GM23338 (cell line): ENCODE results near the gene OGFOD2. TPM values are rescaled to one million over a fixed set of nuclear protein-coding genes. Genes with fewer than 3 reads are reported as not detected.

Source experiments
- ATAC-seq: fragments of 200-7000 bp; cut with Tn5 transposase; 3 replicates; pipeline ENCODE4 v1.9.1; 2020
- DNase-seq: peaks from one replicate; pipeline ENCODE4 v3.0.0-alpha.2; 2015; ENCODE audit warnings: low spot score
- H2AFZ ChIP-seq: fragments of 200-600 bp; sonication (generic); 2 replicates; pipeline ENCODE4 v1.8.0; 2016; ENCODE audit warnings: antibody characterized with exemption, mild to moderate bottlenecking, moderate library complexity
- H3F3A ChIP-seq: fragments of 200-600 bp; sonication (generic); replicated peaks from 2 replicates; pipeline ENCODE4 v1.8.0; 2017; ENCODE audit warnings: antibody characterized with exemption, mixed run types, low read depth
- H3K27ac ChIP-seq: fragments of 200-600 bp; sonication (generic); 2 replicates; pipeline ENCODE4 v1.6.1; 2016; ENCODE audit warnings: low read depth
- H3K27me3 ChIP-seq: fragments of 200-600 bp; sonication (generic); 2 replicates; pipeline ENCODE4 v1.8.0; 2016; ENCODE audit warnings: mild to moderate bottlenecking, mixed run types, moderate library complexity; ENCODE audit not compliant: insufficient read depth
- H3K36me3 ChIP-seq: fragments of 200-600 bp; sonication (generic); 2 replicates; pipeline ENCODE4 v1.8.0; 2016; ENCODE audit warnings: mild to moderate bottlenecking; ENCODE audit not compliant: insufficient read depth
- H3K4me1 ChIP-seq: fragments of 200-600 bp; sonication (generic); 2 replicates; pipeline ENCODE4 v1.8.0; 2016; ENCODE audit warnings: mild to moderate bottlenecking, moderate library complexity; ENCODE audit not compliant: insufficient read depth
- H3K4me2 ChIP-seq: fragments of 200-600 bp; sonication (generic); 2 replicates; pipeline ENCODE4 v1.7.1; 2017; ENCODE audit warnings: mixed run types
- H3K4me3 ChIP-seq: fragments of 200-600 bp; sonication (generic); 2 replicates; pipeline ENCODE4 v1.6.1; 2016; ENCODE audit warnings: mixed run types
- H3K79me2 ChIP-seq: fragments of 200-600 bp; sonication (generic); replicated peaks from 2 replicates; pipeline ENCODE4 v1.8.0; 2017; ENCODE audit warnings: mild to moderate bottlenecking; ENCODE audit not compliant: insufficient read depth
- H3K9me2 ChIP-seq: fragments of 200-600 bp; sonication (generic); 2 replicates; pipeline ENCODE4 v1.8.0; 2017; ENCODE audit not compliant: insufficient read depth
- H4K20me1 ChIP-seq: fragments of 200-600 bp; sonication (generic); replicated peaks from 2 replicates; pipeline ENCODE4 v1.8.0; 2017; ENCODE audit warnings: mild to moderate bottlenecking; ENCODE audit not compliant: insufficient read depth
- H3K27ac Mint-ChIP-seq: 2 replicates; pipeline ENCODE4 v1.8.0; 2020; ENCODE audit warnings: inconsistent platforms, mild to moderate bottlenecking, moderate library complexity, mixed read lengths
- H3K27me3 Mint-ChIP-seq: 3 replicates; pipeline ENCODE4 v1.8.0; 2022; ENCODE audit warnings: low read depth, mild to moderate bottlenecking, moderate library complexity, mixed read lengths, inconsistent platforms; ENCODE audit not compliant: insufficient read depth, poor library complexity
- H3K36me3 Mint-ChIP-seq: 3 replicates; pipeline ENCODE4 v1.8.0; 2021; ENCODE audit warnings: low read depth, mild to moderate bottlenecking, inconsistent platforms, moderate library complexity, mixed read lengths
- H3K4me1 Mint-ChIP-seq: 3 replicates; pipeline ENCODE4 v1.8.0; 2020; ENCODE audit warnings: mild to moderate bottlenecking, inconsistent platforms, mixed read lengths
- H3K4me3 Mint-ChIP-seq: 3 replicates; pipeline ENCODE4 v1.8.0; 2021; ENCODE audit warnings: moderate library complexity, mild to moderate bottlenecking, inconsistent platforms, mixed read lengths
- H3K9me3 Mint-ChIP-seq: 3 replicates; pipeline ENCODE4 v1.8.0; 2020; ENCODE audit warnings: moderate library complexity, mild to moderate bottlenecking, inconsistent platforms, mixed read lengths
- EZH2 ChIP-seq: fragments of 200-600 bp; sonication (generic); IDR thresholded peaks from one replicate; pipeline ENCODE4 v1.8.0; 2017; ENCODE audit warnings: antibody characterized with exemption, mild to moderate bottlenecking, low read depth; ENCODE audit not compliant: unreplicated experiment
- EZH2phosphoT487 ChIP-seq: fragments of 200-600 bp; sonication (generic); IDR thresholded peaks from one replicate; pipeline ENCODE4 v1.8.1; 2018; ENCODE audit warnings: antibody characterized with exemption; ENCODE audit not compliant: unreplicated experiment
- JUNB ChIP-seq: IDR thresholded peaks from one replicate; pipeline ENCODE4 v1.6.1; 2016; ENCODE audit warnings: antibody characterized with exemption; ENCODE audit not compliant: unreplicated experiment
- NANOG ChIP-seq: IDR thresholded peaks from 2 replicates; pipeline ENCODE4 v1.6.1; 2016; ENCODE audit warnings: antibody characterized with exemption, borderline replicate concordance
- POLR2AphosphoS5 ChIP-seq: IDR thresholded peaks from 2 replicates; pipeline ENCODE4 v1.6.1; 2016; ENCODE audit warnings: antibody characterized with exemption, low read depth
- ZNF114 ChIP-seq: fragments of 250-450 bp; sonication (Bioruptor Pico); IDR thresholded peaks from 2 replicates; pipeline ENCODE4 v1.5.0; 2020; ENCODE audit warnings: mild to moderate bottlenecking, moderate library complexity
- ZNF331 ChIP-seq: fragments of 250-450 bp; sonication (Bioruptor Pico); IDR thresholded peaks from 2 replicates; pipeline ENCODE4 v1.5.0; 2020; ENCODE audit warnings: low read depth, mild to moderate bottlenecking, moderate library complexity
- polyA plus RNA-seq: library from polyadenylated mRNA; unstranded; fragments of >200 nt; fragmentation: Nextera tagmentation; extraction: Ambion mirVana; gene quantifications from 2 replicates; pipeline ENCODE4 v1.2.1, GENCODE V29; 2016
- total RNA-seq: library from RNA; depleted of rRNA; stranded (reverse); fragments of >200 nt; shearing (Covaris generic); gene quantifications from 2 replicates; pipeline ENCODE4 v1.2.3, GENCODE V29; 2014
- TF ChIP-seq, protein P1 (sequence below), 2 experiments: fragments of 200-600 bp in 1 of 2; sonication (generic) in 1 of 2; conservative IDR thresholded peaks; 2 replicates each; pipeline versions ENCODE4 v1.5.1 to v1.6.1; 2016 to 2017; ENCODE audit warnings: antibody characterized with exemption in 2 of 2, low read depth in 2 of 2, mild to moderate bottlenecking in 2 of 2, moderate library complexity in 1 of 2
- TF ChIP-seq, protein P2 (sequence below): IDR thresholded peaks from one replicate; pipeline ENCODE4 v1.6.1; 2018; ENCODE audit warnings: antibody characterized with exemption; ENCODE audit not compliant: unreplicated experiment
- TF ChIP-seq, protein P3 (sequence below): fragments of 250-450 bp; sonication (Bioruptor Pico); IDR thresholded peaks from 2 replicates; pipeline ENCODE4 v1.5.0; 2020; ENCODE audit warnings: mild to moderate bottlenecking, moderate library complexity

Gene OGFOD2
- total and polyA plus RNA-seq, 2 experiments from 2014 or later, result 13.1 to 16.1 TPM

DNA sequence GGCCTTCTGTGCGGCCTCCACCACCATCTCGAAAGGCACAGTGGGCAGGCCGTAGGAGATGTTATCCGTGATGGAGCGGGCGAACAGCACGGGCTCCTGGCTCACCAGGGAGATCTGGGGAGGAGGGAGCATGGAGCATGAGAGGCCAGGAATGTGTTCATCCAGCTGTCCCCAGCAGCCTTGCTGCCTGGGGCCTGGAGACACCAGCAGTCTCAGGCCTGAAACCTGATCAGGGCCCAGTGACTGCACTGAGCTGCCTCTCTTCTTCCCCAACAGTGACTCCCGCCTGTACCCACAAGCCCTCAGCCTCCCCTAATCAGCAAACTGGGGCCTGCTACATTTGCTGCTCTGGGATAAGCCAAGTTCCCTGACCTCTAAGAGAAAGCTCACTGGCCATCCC lies 39.7 kb upstream of the OGFOD2 start (continued):
- TF ChIP-seq, protein P1, sequence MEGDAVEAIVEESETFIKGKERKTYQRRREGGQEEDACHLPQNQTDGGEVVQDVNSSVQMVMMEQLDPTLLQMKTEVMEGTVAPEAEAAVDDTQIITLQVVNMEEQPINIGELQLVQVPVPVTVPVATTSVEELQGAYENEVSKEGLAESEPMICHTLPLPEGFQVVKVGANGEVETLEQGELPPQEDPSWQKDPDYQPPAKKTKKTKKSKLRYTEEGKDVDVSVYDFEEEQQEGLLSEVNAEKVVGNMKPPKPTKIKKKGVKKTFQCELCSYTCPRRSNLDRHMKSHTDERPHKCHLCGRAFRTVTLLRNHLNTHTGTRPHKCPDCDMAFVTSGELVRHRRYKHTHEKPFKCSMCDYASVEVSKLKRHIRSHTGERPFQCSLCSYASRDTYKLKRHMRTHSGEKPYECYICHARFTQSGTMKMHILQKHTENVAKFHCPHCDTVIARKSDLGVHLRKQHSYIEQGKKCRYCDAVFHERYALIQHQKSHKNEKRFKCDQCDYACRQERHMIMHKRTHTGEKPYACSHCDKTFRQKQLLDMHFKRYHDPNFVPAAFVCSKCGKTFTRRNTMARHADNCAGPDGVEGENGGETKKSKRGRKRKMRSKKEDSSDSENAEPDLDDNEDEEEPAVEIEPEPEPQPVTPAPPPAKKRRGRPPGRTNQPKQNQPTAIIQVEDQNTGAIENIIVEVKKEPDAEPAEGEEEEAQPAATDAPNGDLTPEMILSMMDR (conservative IDR thresholded peaks at IDR 0.05; ENCODE audit: low read depth in 2 of 2), result no peak
- TF ChIP-seq EZH2 (no peak), ZNF331 (no peak), ZNF114 (CRISPR knock-in tag) (no peak), JUNB (no peak)
- TF ChIP-seq, protein P2, sequence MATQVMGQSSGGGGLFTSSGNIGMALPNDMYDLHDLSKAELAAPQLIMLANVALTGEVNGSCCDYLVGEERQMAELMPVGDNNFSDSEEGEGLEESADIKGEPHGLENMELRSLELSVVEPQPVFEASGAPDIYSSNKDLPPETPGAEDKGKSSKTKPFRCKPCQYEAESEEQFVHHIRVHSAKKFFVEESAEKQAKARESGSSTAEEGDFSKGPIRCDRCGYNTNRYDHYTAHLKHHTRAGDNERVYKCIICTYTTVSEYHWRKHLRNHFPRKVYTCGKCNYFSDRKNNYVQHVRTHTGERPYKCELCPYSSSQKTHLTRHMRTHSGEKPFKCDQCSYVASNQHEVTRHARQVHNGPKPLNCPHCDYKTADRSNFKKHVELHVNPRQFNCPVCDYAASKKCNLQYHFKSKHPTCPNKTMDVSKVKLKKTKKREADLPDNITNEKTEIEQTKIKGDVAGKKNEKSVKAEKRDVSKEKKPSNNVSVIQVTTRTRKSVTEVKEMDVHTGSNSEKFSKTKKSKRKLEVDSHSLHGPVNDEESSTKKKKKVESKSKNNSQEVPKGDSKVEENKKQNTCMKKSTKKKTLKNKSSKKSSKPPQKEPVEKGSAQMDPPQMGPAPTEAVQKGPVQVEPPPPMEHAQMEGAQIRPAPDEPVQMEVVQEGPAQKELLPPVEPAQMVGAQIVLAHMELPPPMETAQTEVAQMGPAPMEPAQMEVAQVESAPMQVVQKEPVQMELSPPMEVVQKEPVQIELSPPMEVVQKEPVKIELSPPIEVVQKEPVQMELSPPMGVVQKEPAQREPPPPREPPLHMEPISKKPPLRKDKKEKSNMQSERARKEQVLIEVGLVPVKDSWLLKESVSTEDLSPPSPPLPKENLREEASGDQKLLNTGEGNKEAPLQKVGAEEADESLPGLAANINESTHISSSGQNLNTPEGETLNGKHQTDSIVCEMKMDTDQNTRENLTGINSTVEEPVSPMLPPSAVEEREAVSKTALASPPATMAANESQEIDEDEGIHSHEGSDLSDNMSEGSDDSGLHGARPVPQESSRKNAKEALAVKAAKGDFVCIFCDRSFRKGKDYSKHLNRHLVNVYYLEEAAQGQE, result no peak

DNA sequence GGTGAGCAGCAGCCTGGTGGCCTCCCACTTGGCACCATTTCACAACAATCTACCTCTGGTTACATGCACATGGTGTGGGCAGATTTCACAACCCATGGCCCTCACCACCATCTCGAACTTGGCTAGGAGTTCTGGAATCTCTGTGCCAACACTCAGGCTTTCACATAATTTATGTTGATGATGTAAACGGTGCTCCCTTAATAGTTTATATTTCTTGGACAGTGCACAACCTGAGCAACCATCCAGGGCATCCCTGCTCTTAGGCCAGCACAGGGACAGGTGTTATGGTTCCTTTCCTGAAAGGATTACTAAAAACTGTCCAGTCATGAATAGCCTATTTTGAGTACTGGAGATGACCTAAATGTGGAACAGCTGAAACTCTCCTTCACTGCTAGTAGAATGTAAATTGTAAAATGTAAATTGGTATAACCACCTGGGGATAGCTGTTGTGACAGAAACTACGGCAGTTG lies 37.4 kb upstream of the OGFOD2 start:
- Mint-ChIP-seq H3K27ac (no peak overlapping the region), H3K27me3 (peaks cover 9% of the 10 kb centered on the region), H3K36me3 (no peaks in the 10 kb centered on the region), H3K4me1 (no peaks in the 10 kb centered on the region), H3K9me3 (no peaks in the 10 kb centered on the region), H3K4me3 (no peak overlapping the region)
- Histone ChIP-seq H3K4me3 (no peak overlapping the region), H3K36me3 (no peaks in the 10 kb centered on the region), H3K27me3 (no peaks in the 10 kb centered on the region), H3K79me2 (no peaks in the 10 kb centered on the region), H4K20me1 (no peaks in the 10 kb centered on the region), H3K9me2 (no peaks in the 10 kb centered on the region), H3K4me1 (no peaks in the 10 kb centered on the region), H3K4me2 (no peak overlapping the region), H3K27ac (no peak overlapping the region), H3F3A (no peaks in the 10 kb centered on the region), H2AFZ (no peak overlapping the region)
- no peak for ATAC-seq
- no peak for DNase-seq
- TF ChIP-seq, protein P3, sequence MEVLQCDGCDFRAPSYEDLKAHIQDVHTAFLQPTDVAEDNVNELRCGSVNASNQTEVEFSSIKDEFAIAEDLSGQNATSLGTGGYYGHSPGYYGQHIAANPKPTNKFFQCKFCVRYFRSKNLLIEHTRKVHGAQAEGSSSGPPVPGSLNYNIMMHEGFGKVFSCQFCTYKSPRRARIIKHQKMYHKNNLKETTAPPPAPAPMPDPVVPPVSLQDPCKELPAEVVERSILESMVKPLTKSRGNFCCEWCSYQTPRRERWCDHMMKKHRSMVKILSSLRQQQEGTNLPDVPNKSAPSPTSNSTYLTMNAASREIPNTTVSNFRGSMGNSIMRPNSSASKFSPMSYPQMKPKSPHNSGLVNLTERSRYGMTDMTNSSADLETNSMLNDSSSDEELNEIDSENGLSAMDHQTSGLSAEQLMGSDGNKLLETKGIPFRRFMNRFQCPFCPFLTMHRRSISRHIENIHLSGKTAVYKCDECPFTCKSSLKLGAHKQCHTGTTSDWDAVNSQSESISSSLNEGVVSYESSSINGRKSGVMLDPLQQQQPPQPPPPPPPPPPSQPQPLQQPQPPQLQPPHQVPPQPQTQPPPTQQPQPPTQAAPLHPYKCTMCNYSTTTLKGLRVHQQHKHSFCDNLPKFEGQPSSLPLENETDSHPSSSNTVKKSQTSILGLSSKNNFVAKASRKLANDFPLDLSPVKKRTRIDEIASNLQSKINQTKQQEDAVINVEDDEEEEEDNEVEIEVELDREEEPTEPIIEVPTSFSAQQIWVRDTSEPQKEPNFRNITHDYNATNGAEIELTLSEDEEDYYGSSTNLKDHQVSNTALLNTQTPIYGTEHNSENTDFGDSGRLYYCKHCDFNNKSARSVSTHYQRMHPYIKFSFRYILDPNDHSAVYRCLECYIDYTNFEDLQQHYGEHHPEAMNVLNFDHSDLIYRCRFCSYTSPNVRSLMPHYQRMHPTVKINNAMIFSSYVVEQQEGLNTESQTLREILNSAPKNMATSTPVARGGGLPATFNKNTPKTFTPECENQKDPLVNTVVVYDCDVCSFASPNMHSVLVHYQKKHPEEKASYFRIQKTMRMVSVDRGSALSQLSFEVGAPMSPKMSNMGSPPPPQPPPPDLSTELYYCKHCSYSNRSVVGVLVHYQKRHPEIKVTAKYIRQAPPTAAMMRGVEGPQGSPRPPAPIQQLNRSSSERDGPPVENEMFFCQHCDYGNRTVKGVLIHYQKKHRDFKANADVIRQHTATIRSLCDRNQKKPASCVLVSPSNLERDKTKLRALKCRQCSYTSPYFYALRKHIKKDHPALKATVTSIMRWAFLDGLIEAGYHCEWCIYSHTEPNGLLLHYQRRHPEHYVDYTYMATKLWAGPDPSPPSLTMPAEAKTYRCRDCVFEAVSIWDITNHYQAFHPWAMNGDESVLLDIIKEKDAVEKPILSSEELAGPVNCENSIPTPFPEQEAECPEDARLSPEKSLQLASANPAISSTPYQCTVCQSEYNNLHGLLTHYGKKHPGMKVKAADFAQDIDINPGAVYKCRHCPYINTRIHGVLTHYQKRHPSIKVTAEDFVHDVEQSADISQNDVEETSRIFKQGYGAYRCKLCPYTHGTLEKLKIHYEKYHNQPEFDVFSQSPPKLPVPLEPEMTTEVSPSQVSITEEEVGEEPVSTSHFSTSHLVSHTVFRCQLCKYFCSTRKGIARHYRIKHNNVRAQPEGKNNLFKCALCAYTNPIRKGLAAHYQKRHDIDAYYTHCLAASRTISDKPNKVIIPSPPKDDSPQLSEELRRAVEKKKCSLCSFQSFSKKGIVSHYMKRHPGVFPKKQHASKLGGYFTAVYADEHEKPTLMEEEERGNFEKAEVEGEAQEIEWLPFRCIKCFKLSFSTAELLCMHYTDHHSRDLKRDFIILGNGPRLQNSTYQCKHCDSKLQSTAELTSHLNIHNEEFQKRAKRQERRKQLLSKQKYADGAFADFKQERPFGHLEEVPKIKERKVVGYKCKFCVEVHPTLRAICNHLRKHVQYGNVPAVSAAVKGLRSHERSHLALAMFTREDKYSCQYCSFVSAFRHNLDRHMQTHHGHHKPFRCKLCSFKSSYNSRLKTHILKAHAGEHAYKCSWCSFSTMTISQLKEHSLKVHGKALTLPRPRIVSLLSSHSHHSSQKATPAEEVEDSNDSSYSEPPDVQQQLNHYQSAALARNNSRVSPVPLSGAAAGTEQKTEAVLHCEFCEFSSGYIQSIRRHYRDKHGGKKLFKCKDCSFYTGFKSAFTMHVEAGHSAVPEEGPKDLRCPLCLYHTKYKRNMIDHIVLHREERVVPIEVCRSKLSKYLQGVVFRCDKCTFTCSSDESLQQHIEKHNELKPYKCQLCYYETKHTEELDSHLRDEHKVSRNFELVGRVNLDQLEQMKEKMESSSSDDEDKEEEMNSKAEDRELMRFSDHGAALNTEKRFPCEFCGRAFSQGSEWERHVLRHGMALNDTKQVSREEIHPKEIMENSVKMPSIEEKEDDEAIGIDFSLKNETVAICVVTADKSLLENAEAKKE (CRISPR knock-in tag), result no peak
- TF ChIP-seq ZNF331, result no peak
- no peak for TF ChIP-seq EZH2phosphoT487
- TF ChIP-seq, protein P2, result no peak
- no peak for TF ChIP-seq NANOG
- TF ChIP-seq POLR2AphosphoS5, result no peak
- no peak for TF ChIP-seq ZNF114 (CRISPR knock-in tag)
